22Rv1 (cell line): ENCODE results near the gene SLC35B2.
"Not testable (repeated sequence)": the region's sequence is repeated elsewhere in the genome, so short reads cannot be mapped to it uniquely, and the experiment has no call there.

Source experiments
- ZFX ChIP-seq: fragments of 450-650 bp; IDR thresholded peaks from 2 replicates; pipeline ENCODE4 v1.6.1; 2017; ENCODE audit warnings: antibody characterized with exemption, borderline replicate concordance
- TF ChIP-seq, protein P1 (sequence below): fragments of 450-650 bp; IDR thresholded peaks from 2 replicates; pipeline ENCODE4 v1.5.1; 2017; ENCODE audit warnings: mild to moderate bottlenecking

DNA sequence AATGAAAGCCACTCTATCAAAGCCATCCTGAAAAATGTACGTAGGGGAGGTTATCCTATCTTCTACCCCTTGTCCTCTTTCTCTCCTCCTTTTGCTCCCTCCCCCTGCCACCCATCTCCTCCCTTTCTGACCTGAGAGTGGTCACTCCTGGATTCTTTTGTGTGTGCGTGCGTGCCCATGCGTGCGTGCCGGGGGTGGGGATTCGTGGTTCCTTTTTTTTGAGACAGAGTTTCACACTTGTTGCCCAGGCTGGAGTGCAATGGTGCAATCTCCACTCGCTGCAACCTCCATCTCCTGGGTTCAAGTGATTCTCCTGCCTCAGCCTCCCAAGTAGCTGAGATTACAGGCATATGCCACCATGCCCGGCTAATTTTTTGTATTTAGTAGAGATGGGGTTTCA, 25.9 kb downstream of the SLC35B2 start:
- TF ChIP-seq, protein P1, sequence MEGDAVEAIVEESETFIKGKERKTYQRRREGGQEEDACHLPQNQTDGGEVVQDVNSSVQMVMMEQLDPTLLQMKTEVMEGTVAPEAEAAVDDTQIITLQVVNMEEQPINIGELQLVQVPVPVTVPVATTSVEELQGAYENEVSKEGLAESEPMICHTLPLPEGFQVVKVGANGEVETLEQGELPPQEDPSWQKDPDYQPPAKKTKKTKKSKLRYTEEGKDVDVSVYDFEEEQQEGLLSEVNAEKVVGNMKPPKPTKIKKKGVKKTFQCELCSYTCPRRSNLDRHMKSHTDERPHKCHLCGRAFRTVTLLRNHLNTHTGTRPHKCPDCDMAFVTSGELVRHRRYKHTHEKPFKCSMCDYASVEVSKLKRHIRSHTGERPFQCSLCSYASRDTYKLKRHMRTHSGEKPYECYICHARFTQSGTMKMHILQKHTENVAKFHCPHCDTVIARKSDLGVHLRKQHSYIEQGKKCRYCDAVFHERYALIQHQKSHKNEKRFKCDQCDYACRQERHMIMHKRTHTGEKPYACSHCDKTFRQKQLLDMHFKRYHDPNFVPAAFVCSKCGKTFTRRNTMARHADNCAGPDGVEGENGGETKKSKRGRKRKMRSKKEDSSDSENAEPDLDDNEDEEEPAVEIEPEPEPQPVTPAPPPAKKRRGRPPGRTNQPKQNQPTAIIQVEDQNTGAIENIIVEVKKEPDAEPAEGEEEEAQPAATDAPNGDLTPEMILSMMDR = not testable (repeated sequence)
- not testable (repeated sequence) for TF ChIP-seq ZFX
